Activated effector memory CD4-positive, alpha-beta T cell treated with Interleukin-2 at 50 U/mL for 16 hours (primary cell): ENCODE data around the gene CELF4.

Source experiments
- DNase-seq: peaks from one replicate; pipeline ENCODE4 v3.0.0-alpha.2; 2020

Gene CELF4

GRCh38 chr18:37274309-37275236 is 291.0 kb downstream of the CELF4 start:
- no peak for DNase-seq

DNA sequence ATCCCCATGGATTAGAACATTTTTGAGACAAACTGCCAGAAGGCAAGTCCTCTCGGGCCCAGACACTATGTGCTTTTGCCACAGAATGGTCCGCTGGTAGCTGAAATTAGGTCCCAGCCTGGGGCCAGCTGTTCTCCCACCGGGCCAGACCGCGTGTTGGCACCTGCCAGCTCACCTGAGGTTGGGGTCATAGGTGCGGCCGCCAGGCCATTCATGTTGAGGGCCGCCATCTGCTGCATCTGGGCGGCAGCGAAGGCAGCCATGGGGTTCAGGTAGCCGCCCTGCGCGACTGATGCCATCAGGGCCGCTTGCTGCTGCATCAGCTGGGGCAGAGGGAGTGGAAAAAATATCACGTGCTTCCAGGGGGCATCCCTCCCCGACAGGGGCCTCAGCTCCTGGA is 292.8 kb downstream of the CELF4 start:
- no peak for DNase-seq

GRCh38 chr18:37272226-37272625 is 293.4 kb downstream of the CELF4 start:
- DNase-seq: no peak

GRCh38 chr18:37270666-37271052 is 294.9 kb downstream of the CELF4 start:
- DNase-seq: no peak

DNA sequence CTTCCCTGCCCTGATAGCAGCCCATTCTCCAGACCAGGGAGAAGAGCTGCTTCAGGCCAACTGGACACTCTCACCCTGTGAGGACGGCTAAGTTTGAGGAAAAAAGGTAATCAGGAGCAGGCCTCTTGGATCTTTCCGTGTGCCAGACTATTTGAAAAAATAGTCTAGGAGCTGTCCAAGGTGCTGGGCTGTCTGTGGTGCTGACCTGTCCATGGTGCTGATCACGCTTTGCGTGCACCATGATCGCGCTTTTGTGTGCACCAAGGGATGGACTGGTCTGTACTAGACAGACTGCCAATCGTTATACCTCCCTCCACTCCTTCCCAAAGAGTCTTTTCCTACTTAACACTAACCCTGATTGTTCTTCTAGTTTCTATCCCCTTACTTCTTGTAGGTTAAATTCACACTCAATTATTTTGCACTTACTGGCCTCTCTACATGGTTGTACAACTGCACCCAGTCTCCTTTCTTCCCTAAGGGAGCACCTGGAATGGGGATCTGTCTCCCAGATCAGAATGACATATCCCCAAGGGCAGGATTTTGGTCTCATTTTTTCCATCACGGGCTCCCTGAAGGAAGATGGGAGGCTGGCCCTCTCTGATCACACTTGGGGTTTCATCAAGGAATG is 295.4 kb downstream of the CELF4 start:
- DNase-seq: no peak

- no peak for DNase-seq
Observed at GRCh38 chr18:37266290-37266689, 299.3 kb downstream of the CELF4 start.

- DNase-seq: no peak
Observed at GRCh38 chr18:37265382-37265781, 300.2 kb downstream of the CELF4 start.

- DNase-seq: no peak
Observed at GRCh38 chr18:37264956-37265355, 300.6 kb downstream of the CELF4 start.

GRCh38 chr18:37261988-37262387 is 303.6 kb downstream of the CELF4 start:
- DNase-seq: no peak

DNA sequence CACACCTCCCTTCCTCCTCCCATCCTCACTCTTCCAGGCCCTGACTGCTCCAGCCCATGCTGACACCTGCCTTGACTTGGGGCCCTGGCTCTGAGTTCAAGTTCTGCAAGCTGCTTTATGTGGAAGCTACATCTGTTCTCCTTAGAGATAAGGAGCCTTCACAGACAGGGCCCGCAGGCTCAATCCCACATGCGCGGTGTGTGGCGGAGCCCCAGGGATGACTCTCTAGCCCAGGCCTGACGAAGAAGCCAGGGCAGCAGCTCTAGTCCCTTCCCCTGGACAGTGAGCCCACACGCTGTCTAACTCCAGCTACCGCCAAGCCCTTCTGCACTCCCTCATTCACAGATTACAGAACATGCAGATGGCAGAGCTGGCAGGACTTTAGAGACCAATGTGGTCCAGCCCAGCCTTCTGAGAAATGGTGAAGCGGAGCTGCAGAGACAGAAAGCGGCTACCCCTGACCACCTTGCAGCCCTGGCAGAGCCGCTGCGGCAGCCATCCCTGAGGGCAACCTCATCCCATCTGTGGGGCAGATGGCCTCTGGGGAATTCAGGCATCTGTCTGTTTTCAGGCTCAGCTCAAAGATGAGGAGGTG is 304.3 kb downstream of the CELF4 start:
- DNase-seq: no peak

DNA sequence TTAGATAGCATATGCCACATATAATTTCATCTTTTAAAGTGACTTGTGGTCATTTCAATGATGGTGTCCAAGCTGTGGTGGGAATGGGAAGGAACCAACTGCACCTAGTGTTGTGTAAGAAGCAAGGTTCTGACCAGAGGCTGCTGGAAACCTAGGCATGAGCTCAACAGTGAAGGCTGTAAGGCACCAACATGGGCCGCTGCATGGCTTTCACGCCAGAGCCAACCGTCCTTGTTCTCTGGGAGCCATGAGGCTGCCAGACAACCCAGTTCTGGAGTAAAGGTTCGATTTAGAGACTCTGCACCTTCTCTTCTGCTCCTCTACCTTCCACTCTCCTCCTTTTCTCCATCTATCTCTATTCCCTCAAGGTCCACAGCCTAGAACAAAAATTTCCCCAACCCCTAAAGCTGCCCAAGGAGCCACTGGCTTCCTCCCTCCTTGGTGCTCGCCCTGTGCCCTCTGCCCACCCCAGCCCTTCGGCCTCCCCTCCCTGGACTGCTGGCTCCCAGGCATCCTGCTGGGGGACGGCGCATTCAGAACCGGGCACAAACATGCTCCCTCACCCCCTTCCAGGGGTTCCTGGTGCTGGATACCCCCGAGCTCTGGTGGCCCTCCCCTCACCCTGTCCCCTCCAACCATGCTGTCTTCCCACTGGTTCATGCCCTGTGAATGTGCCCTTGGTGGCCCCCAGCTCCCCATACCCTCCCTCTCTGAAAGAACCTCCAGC is 305.1 kb downstream of the CELF4 start:
- DNase-seq: no peak

DNA sequence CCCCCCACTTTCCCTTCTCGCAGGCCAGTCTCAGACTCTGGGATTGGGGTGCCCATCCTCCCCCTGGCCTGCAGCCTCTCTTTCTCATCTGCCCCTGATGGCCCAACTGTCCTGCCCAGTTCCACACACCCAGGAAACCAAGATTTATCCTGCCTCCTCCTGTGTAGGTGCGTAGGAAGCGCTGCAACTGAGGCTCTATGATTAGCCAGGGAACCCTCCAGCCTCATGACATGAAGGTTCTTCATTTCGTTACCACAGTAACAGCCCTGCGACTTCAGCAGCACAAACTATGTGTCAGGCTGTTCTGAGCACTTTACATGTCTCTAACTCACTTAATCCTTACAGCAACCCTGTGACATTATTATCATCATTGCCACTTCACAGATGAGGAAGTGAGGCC is 305.9 kb downstream of the CELF4 start:
- DNase-seq: no peak

DNA sequence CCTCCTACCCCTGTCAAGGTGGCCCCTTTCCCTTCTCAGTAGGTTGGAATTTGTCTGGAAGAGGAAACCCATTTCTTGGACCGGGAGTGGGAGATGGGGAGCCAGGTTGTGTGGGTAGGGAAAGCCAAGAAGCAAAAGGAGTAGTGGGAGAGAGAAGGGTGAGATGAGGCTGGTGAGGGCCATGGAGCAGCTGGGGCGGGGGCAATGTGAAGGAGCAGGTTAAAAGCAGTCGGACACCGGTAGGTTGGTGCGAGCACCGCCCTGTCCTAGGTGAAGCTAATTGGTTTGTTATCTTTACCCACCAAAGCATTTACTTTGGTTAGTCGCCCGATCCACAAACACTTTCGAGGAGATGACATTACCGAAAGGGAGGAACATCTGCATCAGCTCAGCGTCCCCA is 306.8 kb downstream of the CELF4 start:
- no peak for DNase-seq

DNA sequence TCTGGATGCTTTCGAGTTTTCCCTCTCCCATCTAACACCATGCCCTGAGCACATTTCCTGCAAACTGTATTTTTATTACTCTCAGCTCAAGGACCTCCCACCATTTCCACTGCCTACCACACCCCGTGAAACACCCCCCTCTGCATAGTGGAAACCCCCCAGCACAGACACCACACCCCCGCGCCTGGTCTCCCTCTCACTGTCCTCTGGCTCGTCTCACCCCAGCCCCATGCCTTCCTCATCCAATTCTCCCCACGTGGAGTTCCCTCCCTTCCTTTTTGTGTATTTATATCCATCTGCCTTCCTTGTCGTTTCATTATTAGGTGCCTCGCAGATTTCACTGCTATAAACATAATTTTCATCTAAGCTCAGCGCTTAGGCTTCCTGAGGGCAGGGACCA is 307.5 kb downstream of the CELF4 start:
- DNase-seq: no peak

- DNase-seq: no peak
Observed at GRCh38 chr18:37254973-37255372, 310.6 kb downstream of the CELF4 start.

DNA sequence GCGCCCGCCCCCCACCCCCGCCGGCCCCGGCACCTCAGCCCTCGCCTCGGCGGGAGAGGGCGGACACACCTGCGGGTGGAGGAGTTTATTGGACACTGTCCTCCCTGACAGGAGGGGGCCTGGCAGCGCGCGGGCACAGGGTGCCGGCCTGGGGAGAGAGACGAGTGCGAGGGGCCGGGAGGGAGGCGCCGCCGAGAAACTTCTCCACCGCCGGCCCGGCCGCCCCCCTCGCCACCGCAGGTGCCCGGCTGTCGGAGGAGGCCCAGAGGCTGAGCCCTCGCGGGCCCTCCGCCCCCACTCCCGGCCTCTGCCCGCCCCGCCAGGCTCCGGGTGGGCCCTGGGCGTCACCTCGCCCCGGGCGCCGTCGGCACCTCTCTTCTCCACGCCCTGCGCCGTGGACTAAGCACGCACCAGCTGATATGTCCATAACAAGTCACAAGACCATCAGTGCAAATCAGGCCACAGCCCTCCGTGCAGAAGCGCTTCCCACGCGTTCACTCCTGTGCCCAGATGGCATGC is 311.3 kb downstream of the CELF4 start:
- DNase-seq: no peak

DNA sequence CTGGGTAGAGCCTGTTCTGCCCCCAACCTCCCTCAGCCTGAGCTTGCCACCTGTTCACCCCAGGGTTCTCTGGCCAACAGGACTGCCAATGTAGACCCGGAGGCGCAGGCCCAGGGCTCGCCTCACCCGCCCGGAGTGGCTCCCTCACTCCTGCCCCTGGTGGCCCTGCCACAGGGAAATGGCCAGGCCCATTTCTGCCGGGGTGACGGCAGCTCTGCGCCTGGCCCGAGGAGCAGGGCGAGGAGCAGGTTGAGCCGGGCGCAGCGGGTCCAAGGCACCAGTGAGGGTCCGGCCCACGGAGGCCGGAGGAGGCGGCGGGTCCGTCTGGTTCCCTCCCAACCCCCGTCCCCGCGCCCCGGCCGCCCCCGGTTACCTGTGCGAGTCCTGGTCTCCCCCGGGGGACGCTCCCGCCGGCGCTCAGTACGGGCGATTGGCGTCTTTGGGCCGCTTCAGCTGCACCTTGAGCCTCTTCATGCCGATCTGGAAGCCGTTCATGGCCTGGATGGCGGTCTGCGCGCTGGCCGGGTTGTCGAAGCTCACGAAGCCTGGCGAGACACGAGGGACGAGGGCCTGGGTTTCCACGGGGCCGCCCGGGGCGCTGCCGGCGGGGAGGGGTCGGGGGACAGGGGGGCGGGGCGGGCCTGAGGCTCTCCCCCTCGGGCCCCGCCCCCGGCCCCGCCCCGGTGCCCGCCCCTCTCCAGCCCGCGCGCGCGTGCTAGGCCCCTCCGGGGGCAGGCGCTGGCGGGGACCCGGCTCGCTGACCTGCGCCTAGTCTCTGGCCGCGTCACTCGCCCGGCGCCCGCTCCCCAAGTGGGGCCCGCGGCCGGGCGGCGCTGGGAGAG is 312.0 kb downstream of the CELF4 start:
- DNase-seq: no peak

DNA sequence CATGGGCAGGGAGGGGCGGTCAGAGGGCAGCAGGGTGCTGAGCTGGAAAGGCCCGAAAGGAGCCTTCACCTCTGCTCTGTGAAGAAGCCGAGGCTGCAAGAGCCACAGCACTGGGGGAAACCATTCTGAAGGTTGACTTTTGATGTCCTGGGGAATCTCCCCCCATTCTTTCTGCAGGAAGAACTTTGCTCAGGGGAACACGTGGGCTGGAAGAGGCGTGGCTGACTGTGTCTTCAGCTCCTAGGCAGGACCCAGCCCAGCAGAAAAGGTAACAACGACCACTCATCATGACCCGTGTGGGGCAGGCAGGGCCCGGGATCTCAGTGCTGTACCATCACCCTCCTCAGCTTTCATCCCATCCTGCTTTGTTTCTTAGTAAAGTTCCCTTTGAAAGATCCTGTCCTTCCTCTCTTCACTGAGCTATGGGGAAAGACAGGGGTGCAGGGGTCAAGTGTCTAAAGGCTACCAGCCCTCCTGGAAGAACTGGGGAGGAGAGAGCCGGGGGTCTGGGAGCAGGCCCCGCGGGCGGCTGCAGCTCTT is 312.7 kb downstream of the CELF4 start:
- no peak for DNase-seq

GRCh38 chr18:37252342-37252741 is 313.3 kb downstream of the CELF4 start:
- DNase-seq: no peak

DNA sequence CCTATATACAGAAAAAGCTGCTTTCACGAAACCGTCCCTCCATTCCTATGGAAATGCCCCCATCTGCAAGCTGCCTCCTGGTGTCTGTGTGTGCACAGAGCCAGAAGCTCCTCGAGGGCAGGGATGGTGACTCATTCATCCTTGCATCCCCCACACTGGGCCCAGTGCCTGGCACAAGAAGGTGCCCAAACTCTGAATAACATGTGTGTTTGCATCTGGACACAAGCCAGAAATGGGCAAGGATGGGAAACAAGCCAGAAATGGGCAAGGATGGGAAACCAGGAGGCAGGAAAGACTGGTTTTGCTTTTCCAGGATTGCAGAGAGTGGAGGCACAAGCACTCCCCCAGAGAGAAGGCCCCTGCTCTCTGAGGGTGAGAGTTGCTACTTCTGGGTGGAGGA is 313.9 kb downstream of the CELF4 start:
- no peak for DNase-seq

DNA sequence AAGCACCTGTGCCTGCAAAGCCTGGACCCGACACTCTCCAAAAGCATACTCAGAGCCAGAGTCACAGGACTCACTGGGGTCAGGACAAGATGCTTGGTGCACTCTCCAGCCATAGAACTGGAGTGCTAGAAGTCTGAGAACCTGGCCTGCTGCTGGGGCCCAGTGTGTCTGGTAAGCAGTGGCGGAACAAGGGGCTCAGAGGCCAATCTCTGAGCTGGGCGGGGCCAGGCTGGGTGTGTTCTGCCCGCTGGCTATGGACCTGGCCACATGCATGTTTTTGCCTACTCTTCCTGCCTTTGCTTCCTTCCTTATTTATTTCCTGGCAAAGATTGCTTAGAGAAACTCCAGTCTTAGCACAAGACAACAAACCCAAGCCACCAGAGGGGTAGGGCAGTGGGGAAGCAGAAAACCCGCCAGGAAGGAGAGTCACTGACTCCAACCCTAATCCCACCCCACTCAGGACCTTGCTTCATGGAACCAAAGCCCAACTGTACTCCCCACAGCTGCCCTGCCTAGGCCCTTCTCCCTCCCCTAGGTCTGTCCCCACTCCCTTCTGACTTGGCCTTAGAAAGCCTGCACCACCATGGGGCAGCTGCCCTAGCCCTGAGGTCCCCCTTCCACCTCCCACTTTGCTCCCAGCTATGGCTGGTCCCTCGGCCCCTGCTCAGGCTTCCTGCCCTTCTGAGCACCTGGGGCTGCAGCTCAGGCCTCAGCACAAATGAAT is 315.5 kb downstream of the CELF4 start:
- DNase-seq: no peak
